ENCODE measurements around the gene BCO2. TPM values are rescaled to one million over a fixed set of nuclear protein-coding genes. Genes with fewer than 3 reads are reported as not detected.

BCO2 gene
- total RNA-seq, 1 experiment from 2014 or later = 1.0 TPM

- DNase-seq (ENCODE audit: low read depth) = peak; percentile 32
These were observed 41.3 kb downstream of the BCO2 start for GRCh38 chr11:112216561-112217105.

GRCh38 chr11:112219476-112220232 lies 44.3 kb downstream of the BCO2 start:
- peak; percentile 75 for DNase-seq (ENCODE audit: low read depth)

- peak; percentile 73 for DNase-seq (ENCODE audit: low read depth)
These were observed 46.0 kb downstream of the BCO2 start for GRCh38 chr11:112221274-112221835.

GRCh38 chr11:112222303-112222702 lies 47.0 kb downstream of the BCO2 start:
- no peak for DNase-seq (ENCODE audit: low read depth)

GRCh38 chr11:112223121-112223520 lies 47.8 kb downstream of the BCO2 start:
- peak; percentile 33 for DNase-seq (ENCODE audit: low read depth)

DNA sequence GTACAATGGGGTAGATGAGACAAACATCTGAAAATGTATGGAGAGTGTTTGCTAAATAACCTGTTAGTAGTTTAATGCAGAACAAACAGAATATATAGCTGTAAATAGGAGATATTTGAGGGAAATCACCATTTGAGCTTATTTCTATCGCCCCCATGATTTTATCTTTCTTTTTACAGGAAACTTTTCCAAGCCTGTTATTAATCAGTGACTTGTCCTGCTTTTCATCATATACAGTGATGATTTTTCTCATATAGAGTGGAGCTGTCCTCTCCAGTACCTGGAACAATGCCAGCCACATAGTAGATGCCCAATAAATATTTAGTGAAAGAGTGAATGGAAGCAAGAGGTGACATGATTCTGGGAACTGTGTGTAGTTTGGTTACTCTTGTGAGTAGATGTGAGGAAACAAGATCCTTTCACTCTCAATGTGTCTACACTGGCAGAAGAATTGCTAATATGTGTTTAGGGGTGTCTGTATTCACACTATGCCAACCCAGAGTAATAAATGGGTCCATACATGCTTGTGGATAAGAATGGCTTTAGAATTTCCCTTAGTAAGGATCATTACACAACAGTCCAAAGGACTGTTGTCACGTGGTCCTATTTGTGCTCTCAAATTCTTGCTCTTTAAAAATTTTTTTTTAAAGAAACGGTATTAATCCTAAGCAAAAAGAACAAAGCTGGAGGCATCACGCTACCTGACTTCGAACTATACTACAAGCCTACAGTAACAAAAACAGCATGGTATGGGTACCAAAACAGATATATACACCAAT lies 48.6 kb downstream of the BCO2 start:
- no peak for DNase-seq (ENCODE audit: low read depth)

DNA sequence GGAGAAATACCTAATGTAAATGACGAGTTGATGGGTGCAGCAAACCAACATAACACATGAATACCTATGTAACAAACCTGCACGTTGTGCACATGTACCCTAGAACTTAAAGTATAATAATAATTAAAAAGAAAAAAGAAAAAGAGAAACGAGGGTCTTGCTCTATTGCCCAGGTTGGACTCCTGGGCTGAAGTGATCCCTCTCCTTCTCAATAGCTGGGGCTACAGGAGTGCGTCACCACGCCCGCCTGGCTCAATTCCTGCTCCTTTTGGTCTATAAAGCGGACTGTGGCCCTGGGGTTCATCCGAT lies 50.4 kb downstream of the BCO2 start:
- DNase-seq (ENCODE audit: low read depth) = peak; percentile 87

DNA sequence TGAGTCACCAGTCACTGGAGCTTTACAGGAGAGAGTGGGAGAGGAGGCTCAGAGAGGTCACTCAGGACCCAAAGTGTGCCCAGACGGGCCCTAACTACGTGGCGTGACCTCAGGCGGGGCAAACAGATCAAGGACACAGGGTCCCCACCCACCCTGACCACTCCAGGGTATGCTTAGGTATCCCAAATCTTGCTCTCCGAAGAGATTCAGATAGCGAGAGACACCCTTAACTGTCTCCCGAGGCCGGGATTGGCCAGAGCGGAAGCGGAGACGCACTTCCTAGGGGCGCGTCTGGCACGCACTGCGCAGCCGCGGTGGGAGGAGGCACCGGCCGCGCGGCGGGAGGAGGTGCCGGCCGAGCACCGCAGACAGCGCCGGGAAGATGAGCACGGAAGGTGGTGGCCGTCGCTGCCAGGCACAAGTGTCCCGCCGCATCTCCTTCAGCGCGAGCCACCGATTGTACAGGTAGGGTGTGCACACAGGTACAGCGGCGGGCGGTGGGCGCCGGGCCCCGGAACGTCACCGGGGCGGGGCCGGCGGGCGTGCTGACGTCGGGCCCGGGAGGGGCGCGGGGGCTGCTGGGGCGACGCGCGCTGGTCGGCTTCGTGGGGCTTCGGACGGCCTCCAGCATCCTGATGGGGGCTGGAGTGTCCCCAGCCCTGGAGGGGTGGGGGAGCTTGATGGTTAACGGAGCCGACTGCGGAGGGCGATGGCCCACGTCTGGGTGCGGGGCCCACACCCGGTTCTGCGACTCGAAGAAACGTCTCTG lies 50.9 kb downstream of the BCO2 start, which contains the start of gene PTS:
Gene PTS, plus strand, starts transcription at position 367 of the 769 bp plus-strand sequence. Its CDS starts 16 bp downstream, at position 383.
- DNase-seq (ENCODE audit: low read depth) = peak; percentile 90

DNA sequence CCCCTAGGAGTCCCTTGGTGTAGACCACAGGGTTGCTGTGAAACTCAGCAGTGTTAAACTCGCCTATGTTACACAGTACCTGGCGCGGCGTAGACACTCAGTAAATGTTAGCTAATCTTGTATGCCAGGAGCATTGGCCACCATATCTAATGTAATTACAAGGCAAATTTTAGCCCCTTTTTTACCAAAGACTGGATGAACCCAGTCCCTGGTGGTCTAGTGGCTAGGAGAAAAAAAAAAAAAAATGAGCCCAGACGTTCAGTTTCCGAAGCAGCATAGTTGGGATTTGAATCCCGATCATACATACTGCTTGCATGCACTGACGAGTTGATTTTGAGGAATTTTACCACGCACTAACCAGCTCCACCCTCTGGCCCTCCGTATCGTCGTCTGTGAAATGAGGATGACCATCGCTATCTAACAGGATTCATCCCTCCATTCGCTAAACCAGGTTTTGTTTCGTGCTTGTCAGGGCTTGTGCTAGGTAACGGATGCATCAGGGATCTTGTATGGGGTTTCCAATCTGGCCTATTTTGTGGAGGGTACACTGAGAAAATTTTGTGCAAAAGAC lies 51.6 kb downstream of the BCO2 start:
- DNase-seq (ENCODE audit: low read depth) = peak; percentile 30

GRCh38 chr11:112227471-112227870 lies 52.2 kb downstream of the BCO2 start:
- DNase-seq (ENCODE audit: low read depth) = no peak

DNA sequence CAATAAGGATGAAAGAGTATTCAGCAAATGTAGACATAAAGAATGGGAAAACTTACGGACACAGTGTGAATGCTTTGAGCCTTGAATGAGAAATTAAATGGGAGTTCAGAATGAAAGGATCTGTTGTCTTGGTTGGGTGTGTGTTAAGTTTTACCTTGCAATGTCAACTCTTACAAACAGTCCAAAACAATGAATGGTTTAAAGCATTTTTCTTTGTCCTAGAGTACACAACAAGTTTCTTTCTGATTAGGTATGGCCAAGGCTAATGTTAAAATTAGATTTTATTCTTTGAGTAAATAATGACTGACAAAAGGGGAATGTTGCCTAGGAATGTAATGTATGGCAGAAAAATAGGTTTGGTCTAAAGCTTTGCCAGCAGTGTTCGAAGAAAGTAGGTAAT lies 53.4 kb downstream of the BCO2 start:
- DNase-seq (ENCODE audit: low read depth) = no peak

- no peak for DNase-seq (ENCODE audit: low read depth)
These were observed 53.8 kb downstream of the BCO2 start for GRCh38 chr11:112229159-112229558.

GRCh38 chr11:112229746-112230433 lies 54.6 kb downstream of the BCO2 start:
- peak; percentile 38 for DNase-seq (ENCODE audit: low read depth)

DNA sequence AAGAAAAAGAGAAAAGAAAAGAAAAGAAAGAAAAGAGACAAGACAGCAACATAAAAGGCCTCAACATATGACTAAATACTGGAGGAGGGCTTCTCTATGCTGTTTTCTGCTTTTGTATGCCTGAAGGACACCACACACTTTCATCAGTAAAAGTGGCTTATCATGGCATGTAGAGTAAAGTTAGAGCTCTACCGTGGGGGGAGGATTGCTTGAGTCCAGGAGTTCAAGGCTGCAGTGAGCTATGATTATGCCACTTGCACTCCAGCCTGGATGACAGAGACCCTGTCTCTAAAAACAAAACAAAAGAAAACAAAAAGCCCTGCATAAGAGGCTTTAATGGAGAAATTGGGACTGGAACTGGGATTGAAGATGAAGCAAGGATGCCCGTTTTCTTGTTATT lies 56.6 kb downstream of the BCO2 start:
- DNase-seq (ENCODE audit: low read depth) = no peak

DNA sequence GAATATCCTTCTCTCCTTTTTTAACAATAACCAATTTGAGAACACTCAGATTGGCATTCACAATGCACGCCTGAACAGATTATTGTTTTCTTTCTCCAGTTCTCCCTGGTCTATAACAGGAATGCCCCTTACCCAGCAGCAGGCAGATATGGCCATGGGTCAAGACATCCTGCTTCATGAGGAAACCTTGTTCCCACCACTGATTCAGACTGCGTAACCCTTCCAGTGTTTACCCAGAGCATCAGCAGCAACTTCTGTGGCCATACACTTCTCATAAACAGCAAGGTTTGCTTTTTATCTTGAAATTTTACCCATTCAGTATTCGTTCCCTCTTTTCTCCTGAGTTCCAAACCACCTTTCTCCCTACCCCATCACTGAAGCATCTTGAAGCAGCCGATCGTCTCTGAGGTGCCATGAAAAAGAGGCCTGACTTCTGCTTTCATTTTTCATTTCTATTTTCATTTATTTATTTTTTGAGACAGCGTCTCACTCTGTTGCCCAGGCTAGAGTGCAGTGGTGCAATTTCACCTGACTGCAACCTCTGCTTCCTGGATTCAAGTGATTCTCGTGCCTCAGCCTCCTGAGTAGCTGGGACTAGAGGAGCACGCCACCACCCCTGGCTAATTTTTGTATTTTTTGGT lies 60.6 kb downstream of the BCO2 start:
- DNase-seq (ENCODE audit: low read depth) = no peak

DNA sequence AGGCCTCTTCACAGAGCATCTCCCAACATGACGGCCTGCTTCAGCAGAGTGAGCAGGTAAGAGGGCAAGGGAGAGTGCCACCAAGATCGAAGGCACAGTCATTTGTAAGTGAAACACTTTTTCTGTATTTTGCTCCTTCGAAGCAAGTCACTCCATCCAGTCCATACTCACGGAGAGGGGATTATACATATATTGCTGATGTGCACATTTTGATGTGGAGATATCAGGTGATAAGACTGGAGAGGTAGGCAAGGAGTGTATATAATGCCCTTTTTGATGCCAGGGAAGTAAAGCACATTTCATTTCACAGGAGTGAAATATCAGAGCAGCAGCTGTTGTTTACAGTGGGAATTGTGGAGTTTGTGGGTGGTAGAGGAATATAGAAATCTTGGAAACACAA lies 62.1 kb downstream of the BCO2 start:
- no peak for DNase-seq (ENCODE audit: low read depth)

DNA sequence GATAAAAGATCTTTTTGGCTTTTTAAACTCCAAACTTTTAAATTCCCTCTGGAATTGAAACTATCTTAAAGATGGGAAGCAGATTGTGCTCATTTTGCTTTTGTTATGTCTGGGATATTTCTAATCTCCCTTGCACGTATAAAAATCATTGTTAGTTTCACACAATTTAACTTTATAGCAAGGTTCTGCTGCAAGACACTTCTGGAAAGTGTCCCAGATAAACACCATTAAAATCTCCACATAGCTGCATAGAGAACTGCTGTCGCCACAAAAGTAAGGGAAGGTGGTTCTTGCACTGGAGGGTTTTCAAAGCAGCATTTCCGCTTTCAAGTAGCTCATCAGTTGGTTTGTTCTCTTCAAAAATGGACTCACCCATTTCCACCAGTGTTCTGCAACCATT lies 62.7 kb downstream of the BCO2 start:
- DNase-seq (ENCODE audit: low read depth) = peak; percentile 61

GRCh38 chr11:112241486-112241885 lies 66.2 kb downstream of the BCO2 start:
- DNase-seq (ENCODE audit: low read depth) = peak; percentile 86

GRCh38 chr11:112247201-112247600 lies 71.9 kb downstream of the BCO2 start:
- peak; percentile 26 for DNase-seq (ENCODE audit: low read depth)

DNA sequence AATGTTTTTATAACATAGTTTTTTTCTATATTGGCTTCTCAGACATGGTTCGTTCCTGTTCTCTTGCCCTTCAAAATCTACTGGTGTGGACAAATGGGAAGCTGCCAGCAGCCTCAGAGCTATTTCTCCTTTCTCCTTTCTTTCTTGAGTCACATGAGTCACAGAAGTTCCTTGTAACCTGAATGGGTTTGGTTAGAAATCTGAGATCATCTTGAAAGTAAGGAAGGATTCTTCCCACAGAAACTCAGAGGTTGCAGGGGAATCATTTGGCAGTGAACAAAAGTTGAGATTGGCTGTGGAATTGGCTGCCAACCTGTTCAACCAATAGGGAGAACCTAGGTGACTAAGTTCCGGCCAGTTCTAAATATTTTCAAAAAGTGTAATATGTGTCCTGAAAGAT lies 72.9 kb downstream of the BCO2 start:
- peak; percentile 78 for DNase-seq (ENCODE audit: low read depth)

Data from M059J (cell line).